ENCODE results near the gene CENPK. TPM values are rescaled to one million over a fixed set of nuclear protein-coding genes. Genes with fewer than 3 reads are reported as not detected.
"Not testable (repeated sequence)": the region's sequence is repeated elsewhere in the genome, so short reads cannot be mapped to it uniquely, and the experiment has no call there.

Gene CENPK
- polyA plus RNA-seq, 4 donors = 32.0 to 40.1 (median 37.3) TPM

- DNase-seq (ENCODE audit: low read depth in 4 of 4, low spot score in 3 of 4) = no peak
Measured at GRCh38 chr5:65512170-65512937, 50.6 kb downstream of the CENPK start.

GRCh38 chr5:65508978-65509377 is 54.0 kb downstream of the CENPK start:
- DNase-seq (ENCODE audit: low read depth in 4 of 4, low spot score in 3 of 4) = no peak

- no peak for DNase-seq (ENCODE audit: low read depth in 4 of 4, low spot score in 3 of 4)
Measured at GRCh38 chr5:65506961-65507360, 56.0 kb downstream of the CENPK start.

GRCh38 chr5:65489119-65489518 is 73.8 kb downstream of the CENPK start:
- no peak for DNase-seq (ENCODE audit: low read depth in 4 of 4, low spot score in 3 of 4)

GRCh38 chr5:65488038-65488687 is 74.8 kb downstream of the CENPK start:
- not testable (repeated sequence) for DNase-seq (ENCODE audit: low read depth in 4 of 4, low spot score in 3 of 4)

- DNase-seq (ENCODE audit: low read depth in 4 of 4, low spot score in 3 of 4) = not testable (repeated sequence)
Measured at GRCh38 chr5:65486803-65487202, 76.2 kb downstream of the CENPK start.

- DNase-seq (ENCODE audit: low read depth in 4 of 4, low spot score in 3 of 4) = no peak
Measured at GRCh38 chr5:65485405-65485804, 77.6 kb downstream of the CENPK start.

GRCh38 chr5:65483546-65484346 is 79.2 kb downstream of the CENPK start:
- peak; percentile 35 to 52 (median 38) for DNase-seq (ENCODE audit: low read depth in 4 of 4, low spot score in 3 of 4)

- DNase-seq (ENCODE audit: low read depth in 4 of 4, low spot score in 3 of 4) = peak; percentile 43 to 58 (median 53)
Measured at GRCh38 chr5:65482736-65483545, 80.0 kb downstream of the CENPK start.

GRCh38 chr5:65482296-65482735 is 80.7 kb downstream of the CENPK start:
- peak; percentile 22 to 31 (median 24) for DNase-seq (ENCODE audit: low read depth in 4 of 4, low spot score in 3 of 4)

GRCh38 chr5:65481635-65482295 is 81.2 kb downstream of the CENPK start, which contains the start of gene ADAMTS6:
Gene ADAMTS6, minus strand, starts transcription at chr5:65481920. Its CDS starts 8,247 bp downstream, at chr5:65473673.
- DNase-seq (ENCODE audit: low read depth in 4 of 4, low spot score in 3 of 4) = peak; percentile 76 to 84 (median 80)

- DNase-seq (ENCODE audit: low read depth in 4 of 4, low spot score in 3 of 4) = peak; percentile 1 to 6 (median 4)
Measured at GRCh38 chr5:65481171-65481581, 81.8 kb downstream of the CENPK start.

GRCh38 chr5:65480306-65480865 is 82.6 kb downstream of the CENPK start:
- DNase-seq (ENCODE audit: low read depth in 4 of 4, low spot score in 3 of 4) = peak; percentile 39 to 59 (median 48)

GRCh38 chr5:65479527-65479926 is 83.4 kb downstream of the CENPK start:
- no peak for DNase-seq (ENCODE audit: low read depth in 4 of 4, low spot score in 3 of 4)

- DNase-seq (ENCODE audit: low read depth in 4 of 4, low spot score in 3 of 4) = no peak
Measured at GRCh38 chr5:65478336-65478735, 84.6 kb downstream of the CENPK start.

GRCh38 chr5:65475895-65476294 is 87.1 kb downstream of the CENPK start:
- DNase-seq (ENCODE audit: low read depth in 4 of 4, low spot score in 3 of 4) = no peak

GRCh38 chr5:65475336-65475735 is 87.6 kb downstream of the CENPK start:
- no peak for DNase-seq (ENCODE audit: low read depth in 4 of 4, low spot score in 3 of 4)

- no peak for DNase-seq (ENCODE audit: low read depth in 4 of 4, low spot score in 3 of 4)
Measured at GRCh38 chr5:65474130-65474711, 88.7 kb downstream of the CENPK start.

GRCh38 chr5:65468633-65469032 is 94.3 kb downstream of the CENPK start:
- no peak for DNase-seq (ENCODE audit: low read depth in 4 of 4, low spot score in 3 of 4)

Data from left renal pelvis (tissue), 4 donors.